ENCODE measurements around the gene NUAK2. TPM values are rescaled to one million over a fixed set of nuclear protein-coding genes. Genes with fewer than 3 reads are reported as not detected.

Gene NUAK2
- total and polyA plus RNA-seq, 2 of the 4 experiments (the other 2 are of a cell fraction), result 7.2 to 17.6 TPM

GRCh38 chr1:205360891-205361290 is 39.3 kb upstream of the NUAK2 start:
- Histone ChIP-seq H2AFZ (replicated peaks; ENCODE audit: low read length, poor library complexity) (no peak overlapping the region), H3K4ac (ENCODE audit: low read depth, low read length) (no peak overlapping the region), H3K4me1 (ENCODE audit: control insufficient read depth, insufficient read depth, low read length) (no peaks in the 10 kb centered on the region), H3K18ac (ENCODE audit: low read depth, low read length) (no peak overlapping the region), H2BK15ac (ENCODE audit: low read depth, low read length) (no peak overlapping the region), H3K9me1 (ENCODE audit: insufficient read depth, low read length) (no peaks in the 10 kb centered on the region), H4K8ac (ENCODE audit: low read depth in 2 of 2, low read length in 2 of 2) (no peak overlapping the region), H2AK5ac (ENCODE audit: low read depth, low read length) (no peak overlapping the region), H3K36me3 (ENCODE audit: control insufficient read depth, insufficient read depth, low read length) (no peaks in the 10 kb centered on the region), H3K27ac (ENCODE audit: insufficient read depth, low read length) (no peak overlapping the region), H3K14ac (replicated peaks; ENCODE audit: low read depth, low read length) (no peak overlapping the region), H4K5ac (ENCODE audit: low read depth, low read length) (no peak overlapping the region), H3K56ac (ENCODE audit: extremely low read depth, insufficient read depth, low read length) (no peak overlapping the region), H3K4me2 (ENCODE audit: low read depth, low read length) (no peak overlapping the region), H3K23ac (ENCODE audit: low read depth, low read length) (no peak overlapping the region), H3K4me3 (ENCODE audit: insufficient read depth, low read depth, low read length) (no peak overlapping the region), H2BK20ac (ENCODE audit: low read depth, low read length) (no peak overlapping the region), H2AK9ac (replicated peaks; ENCODE audit: low read depth, low read length, poor library complexity) (no peak overlapping the region), H2BK5ac (ENCODE audit: low read depth, low read length, poor library complexity, severe bottlenecking) (no peak overlapping the region), H4K20me1 (ENCODE audit: insufficient read depth, low read length) (no peaks in the 10 kb centered on the region), H4K91ac (ENCODE audit: insufficient read depth, low read depth, low read length) (no peak overlapping the region), H2BK120ac (ENCODE audit: low read depth, low read length) (no peak overlapping the region), H3K27me3 (ENCODE audit: control insufficient read depth, insufficient read depth, low read length) (peaks cover 42% of the 10 kb centered on the region), H3K79me1 (ENCODE audit: low read depth in 1 of 2, low read length in 2 of 2) (no peaks in the 10 kb centered on the region), H3K9ac (ENCODE audit: low read depth, low read length) (no peak overlapping the region), H3K9me3 (ENCODE audit: control insufficient read depth, insufficient read depth, low read length) (no peaks in the 10 kb centered on the region)
- dilution Hi-C loops (cut with HindIII; ENCODE audit: low sequenced_read_pairs, unreplicated experiment), result no loop called here
- TF ChIP-seq FOS (IDR thresholded peaks at IDR 0.05; ENCODE audit: low read depth, low read length) (no peak), BHLHE40 (IDR thresholded peaks at IDR 0.05; ENCODE audit: low read depth, low read length) (no peak), MXI1 (IDR thresholded peaks at IDR 0.05; ENCODE audit: borderline replicate concordance, low read depth, low read length) (no peak), MAZ (IDR thresholded peaks at IDR 0.05; ENCODE audit: borderline replicate concordance, low read depth, low read length) (no peak), SMC3 (IDR thresholded peaks at IDR 0.05; ENCODE audit: low read depth, low read length) (no peak), CHD1 (IDR thresholded peaks at IDR 0.05; ENCODE audit: low read depth, low read length) (no peak), RAD21 (IDR thresholded peaks at IDR 0.05; ENCODE audit: low read length) (no peak), NFE2L2 (IDR thresholded peaks at IDR 0.05; ENCODE audit: low read depth, low read length) (no peak), RCOR1 (IDR thresholded peaks at IDR 0.05; ENCODE audit: insufficient replicate concordance, low read length) (no peak), ELK1 (IDR thresholded peaks at IDR 0.05; ENCODE audit: borderline replicate concordance, low read depth, low read length) (no peak), CEBPB (IDR thresholded peaks at IDR 0.05; ENCODE audit: low read depth, low read length) (no peak), MAFK (IDR thresholded peaks at IDR 0.05; ENCODE audit: low read depth, low read length) (no peak), CTCF (conservative IDR thresholded peaks at IDR 0.05; ENCODE audit: low read depth, low read length) (no peak), USF2 (IDR thresholded peaks at IDR 0.05; ENCODE audit: low read depth, low read length) (no peak)
- no peak for DNase-seq
- no TSS peak for BruUV-seq (replicated peaks)
- WGBS, 2 experiments (ENCODE audit: extremely low coverage in 2 of 2, insufficient read length in 1 of 2), result 100% methylated on average over 1 of the region's 4 CpGs; no CpG with 5 or more reads in 1 of the 2 experiments
- ATAC-seq (ENCODE audit: low read depth), result no peak
- in situ Hi-C loops (cut with MboI; ENCODE audit: low sequenced_read_pairs), result no loop called here
- CTCF ChIA-PET, result interaction anchor here (1.9 kb wide), 1 partner anchor 70 kb away, joined by 7 read pairs; no protein-coding TSS in a partner anchor
- POLR2A ChIA-PET (ENCODE audit: unreplicated experiment), result no interaction called here
- intact Hi-C loops (cut with micrococcal nuclease), result no loop called here
